Lower leg skin (tissue), 4 donors: ENCODE data around the gene GPR157. TPM values are rescaled to one million over a fixed set of nuclear protein-coding genes. Genes with fewer than 3 reads are reported as not detected.
"Not testable (repeated sequence)": the region's sequence is repeated elsewhere in the genome, so short reads cannot be mapped to it uniquely, and the experiment has no call there.

Source experiments
- DNase-seq, 2 donors: peaks; one replicate each; pipeline ENCODE4 v3.0.0-alpha.2; 2019; ENCODE audit warnings: low spot score in 2 of 2
- H3K4me3 ChIP-seq: fragments of 200-600 bp; sonication (generic); 2 replicates; pipeline ENCODE4 v1.5.1; 2017; ENCODE audit warnings: mild to moderate bottlenecking, low read depth; ENCODE audit not compliant: poor library complexity, severe bottlenecking
- CTCF ChIP-seq, 3 donors: fragments of 450-650 bp; IDR thresholded peaks; one replicate each; pipeline ENCODE4 v1.5.1; 2016; ENCODE audit warnings: antibody characterized with exemption in 3 of 3, mild to moderate bottlenecking in 3 of 3, moderate library complexity in 2 of 3
- POLR2A ChIP-seq, 2 donors: fragments of 450-650 bp; IDR thresholded peaks; one replicate each; pipeline ENCODE4 v1.6.1; 2016 to 2017; ENCODE audit warnings: antibody characterized with exemption in 2 of 2, mild to moderate bottlenecking in 1 of 2, moderate library complexity in 1 of 2
- WGBS, 2 donors: methylation state at CpG; one replicate each; pipeline ENCODE4 v1.1.5; 2018; 5-methylcytosine and 5-hydroxymethylcytosine counted together
- intact Hi-C: fragments of 100-400 bp; cut with DNase I; formaldehyde crosslinking; loops from one replicate; pipeline ENCODE4 v1.15.0; 2023; ENCODE audit warnings: low total_unique reads
- total RNA-seq, 4 donors: library from RNA; depleted of rRNA; stranded (reverse); fragments of >200 nt; gene quantifications; one replicate each; pipeline ENCODE4 v1.1.0, GENCODE V29; 2016

GPR157 gene
- total RNA-seq, 4 donors from 2014 or later, result 49.5 to 95.7 (median 60.8) TPM

- no peak for DNase-seq
- H3K4me3 ChIP-seq, result no peak overlapping the region
- WGBS, 2 donors, result 57 to 59% methylated on average over 4 of the region's 4 CpGs
- intact Hi-C loops, result loop anchor here (10.0 kb wide), 2 partner anchors 97 to 187 kb away; no protein-coding TSS in a partner anchor
- TF ChIP-seq POLR2A (IDR thresholded peaks at IDR 0.05) (no peak), CTCF (IDR thresholded peaks at IDR 0.05) (no peak)
Observed at GRCh38 chr1:9101510-9102146, 27.3 kb downstream of the GPR157 start.

DNA sequence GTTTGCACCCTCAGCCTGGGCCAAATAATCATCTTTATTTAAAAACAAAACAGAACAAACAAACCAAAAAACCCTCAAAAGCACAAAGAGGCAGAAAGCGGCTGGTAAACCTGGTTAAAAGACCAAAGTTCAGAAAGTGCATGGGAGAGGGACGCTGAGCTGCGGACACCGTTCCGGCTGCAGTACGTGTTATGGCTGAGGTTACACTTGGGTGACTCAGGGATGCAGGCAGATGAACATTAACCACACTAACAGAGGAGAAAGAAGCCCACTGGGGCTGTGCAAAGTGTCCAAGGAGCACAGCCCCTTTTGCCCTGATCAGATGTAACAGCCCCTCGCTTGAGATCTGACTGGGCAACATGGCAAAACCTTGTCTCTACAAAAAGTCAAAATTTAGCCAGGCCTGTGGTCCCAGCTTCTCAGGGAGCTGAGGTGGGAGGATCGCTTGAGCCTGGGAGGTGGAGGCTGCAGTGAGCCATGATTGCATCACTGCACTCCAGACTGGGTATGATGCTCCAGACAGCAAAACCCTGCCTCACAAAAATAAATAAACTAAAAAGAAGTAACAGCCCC lies 28.3 kb downstream of the GPR157 start:
- TF ChIP-seq POLR2A (IDR thresholded peaks at IDR 0.05) (no peak), CTCF (IDR thresholded peaks at IDR 0.05) (no peak)
- H3K4me3 ChIP-seq, result no peak overlapping the region
- intact Hi-C loops, result loop anchor here (10.0 kb wide), 2 partner anchors 96 to 186 kb away; no protein-coding TSS in a partner anchor
- DNase-seq, result no peak
- 85 to 91% methylated on average over 8 of the region's 8 CpGs for WGBS, 2 donors

GRCh38 chr1:9099555-9099954 lies 29.3 kb downstream of the GPR157 start:
- H3K4me3 ChIP-seq, result no peak overlapping the region
- WGBS, 2 donors, result 78 to 82% methylated on average over 6 to 7 of the region's 7 CpGs
- no peak for DNase-seq
- intact Hi-C loops, result no loop called here
- TF ChIP-seq POLR2A (IDR thresholded peaks at IDR 0.05) (no peak), CTCF (IDR thresholded peaks at IDR 0.05) (no peak)

DNA sequence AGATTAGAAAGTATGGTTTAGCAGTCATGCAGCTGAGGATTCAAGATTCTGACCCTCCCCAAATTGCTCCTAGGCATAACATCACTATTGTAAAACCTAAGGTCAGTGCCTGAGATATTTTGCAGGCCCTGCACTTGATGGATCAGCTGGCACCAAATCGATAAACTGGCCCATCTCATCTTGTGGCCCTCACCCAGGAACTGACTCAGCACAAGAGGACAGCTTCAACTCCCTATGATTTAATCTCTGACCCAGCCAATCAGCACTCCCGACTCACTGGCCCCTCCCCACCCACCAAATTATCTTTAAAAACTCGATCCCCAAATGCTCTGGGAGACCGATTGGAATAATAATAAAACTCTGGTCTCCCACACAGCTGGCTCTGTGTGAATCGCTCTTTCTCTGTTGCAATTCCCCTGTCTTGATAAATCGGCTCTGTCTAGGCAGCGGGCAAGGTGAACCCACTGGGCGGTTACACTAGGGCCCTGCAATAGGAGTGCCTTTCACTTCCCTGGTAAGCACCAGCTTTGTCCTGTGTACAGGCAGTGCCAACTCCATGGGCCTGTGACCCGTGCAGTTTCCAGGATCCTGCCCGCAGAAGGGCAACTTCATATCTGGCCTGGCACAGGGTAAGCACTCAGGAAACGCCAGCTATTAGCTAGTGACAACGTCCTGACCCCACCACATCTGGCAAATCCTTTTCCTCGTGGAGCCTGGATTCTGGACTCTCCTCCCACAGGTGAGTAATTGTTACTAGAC lies 30.8 kb downstream of the GPR157 start:
- 70 to 79% methylated on average over 13 of the region's 13 CpGs for WGBS, 2 donors
- intact Hi-C loops, result no loop called here
- no peak overlapping the region for H3K4me3 ChIP-seq
- no peak for TF ChIP-seq CTCF (IDR thresholded peaks at IDR 0.05)
- TF ChIP-seq POLR2A (IDR thresholded peaks at IDR 0.05), result no peak
- DNase-seq, result no peak

DNA sequence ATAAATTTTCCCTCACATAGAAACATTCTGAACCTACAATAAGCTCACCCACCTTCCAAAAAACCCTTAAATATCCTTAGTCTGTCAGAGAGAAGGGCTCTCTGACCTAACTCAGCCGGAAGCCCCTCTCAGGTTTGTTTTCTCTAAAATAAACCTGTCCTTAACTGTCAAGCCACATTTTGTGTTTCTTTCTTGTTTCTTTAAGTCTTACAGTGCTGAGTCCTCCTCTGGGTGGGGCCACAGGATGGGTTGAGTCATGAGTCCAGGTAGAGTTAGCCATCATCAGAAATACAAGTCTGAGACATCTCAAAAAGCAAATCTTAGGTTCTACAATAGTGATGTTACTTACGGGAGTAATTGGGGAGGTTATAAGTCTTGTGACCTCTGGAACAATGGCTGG lies 33.1 kb downstream of the GPR157 start:
- 95 to 96% methylated on average over 2 of the region's 2 CpGs for WGBS, 2 donors
- TF ChIP-seq POLR2A (IDR thresholded peaks at IDR 0.05), result no peak
- TF ChIP-seq CTCF (IDR thresholded peaks at IDR 0.05), result no peak
- intact Hi-C loops, result no loop called here
- H3K4me3 ChIP-seq, result no peak overlapping the region
- DNase-seq, result no peak

DNA sequence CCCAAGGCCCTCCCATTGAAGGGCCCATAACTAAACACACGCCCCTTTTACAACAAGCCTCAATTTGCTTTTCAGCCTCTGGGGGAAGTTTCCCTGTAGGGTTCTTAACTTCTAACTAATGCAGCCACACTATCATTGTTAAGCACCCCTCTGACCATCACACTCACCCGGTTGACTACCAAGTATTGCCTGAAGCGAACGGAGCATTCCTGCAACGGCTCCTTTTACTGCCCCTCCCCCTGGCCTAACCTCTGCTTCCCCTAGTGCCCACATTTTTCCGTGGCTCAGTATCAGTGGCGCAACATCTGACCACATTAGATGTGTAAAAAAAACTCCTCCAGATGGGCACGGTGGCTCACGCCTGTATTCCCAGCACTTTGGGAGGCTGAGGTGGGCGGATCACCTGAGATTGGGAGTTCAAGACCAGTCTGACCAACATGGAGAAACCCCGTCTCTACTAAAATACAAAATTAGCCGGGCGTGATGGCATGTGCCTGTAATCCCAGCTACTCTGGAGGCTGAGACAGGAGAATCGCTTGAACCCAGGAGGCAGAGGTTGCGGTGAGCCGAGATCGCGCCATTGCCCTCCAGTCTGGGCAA lies 34.8 kb downstream of the GPR157 start:
- WGBS, 2 donors, result 67 to 68% methylated on average over 18 of the region's 18 CpGs
- DNase-seq, H3K4me3 ChIP-seq, intact Hi-C loops: not testable (repeated sequence)
